SK-N-SH treated with all-trans-retinoic acid at 6 μM for 48 hours (cell line): Measurements from ENCODE around the gene NUS1.

Experiments used
- ARNTL ChIP-seq: fragments of 450-650 bp; formaldehyde crosslinking; IDR thresholded peaks from 2 replicates; pipeline ENCODE4 v1.5.0; 2020; ENCODE audit warnings: low read depth, mild to moderate bottlenecking, moderate library complexity, borderline replicate concordance
- BACH2 ChIP-seq: fragments of 250-450 bp; sonication (Bioruptor Pico); IDR thresholded peaks from 2 replicates; pipeline ENCODE4 v1.9.0; 2021; ENCODE audit warnings: mild to moderate bottlenecking, borderline replicate concordance
- CREB5 ChIP-seq: fragments of 250-450 bp; sonication (Bioruptor Pico); IDR thresholded peaks from 2 replicates; pipeline ENCODE4 v1.5.1; 2020; ENCODE audit warnings: low read depth, mild to moderate bottlenecking, moderate library complexity
- CSRNP3 ChIP-seq: fragments of 250-450 bp; sonication (Bioruptor Pico); IDR thresholded peaks from 2 replicates; pipeline ENCODE4 v1.5.1; 2021; ENCODE audit warnings: mild to moderate bottlenecking, moderate library complexity
- ESRRG ChIP-seq: fragments of 250-450 bp; sonication (Bioruptor Pico); IDR thresholded peaks from 2 replicates; pipeline ENCODE4 v1.6.1; 2021; ENCODE audit warnings: mild to moderate bottlenecking
- PATZ1 ChIP-seq: fragments of 250-450 bp; sonication (Bioruptor Pico); IDR thresholded peaks from 2 replicates; pipeline ENCODE4 v1.8.0; 2020; ENCODE audit warnings: mild to moderate bottlenecking, moderate library complexity, borderline replicate concordance
- PPARA ChIP-seq: fragments of 250-450 bp; sonication (Bioruptor Pico); IDR thresholded peaks from 2 replicates; pipeline ENCODE4 v1.5.0; 2020; ENCODE audit warnings: mild to moderate bottlenecking, borderline replicate concordance
- TCF4 ChIP-seq: fragments of 250-450 bp; sonication (Bioruptor Pico); IDR thresholded peaks from 2 replicates; pipeline ENCODE4 v1.8.0; 2021; ENCODE audit warnings: mild to moderate bottlenecking, moderate library complexity, borderline replicate concordance
- ZC3H10 ChIP-seq: fragments of 250-450 bp; sonication (Bioruptor Pico); IDR thresholded peaks from 2 replicates; pipeline ENCODE4 v1.5.1; 2021; ENCODE audit warnings: mild to moderate bottlenecking, moderate library complexity
- ZFP3 ChIP-seq: fragments of 250-450 bp; sonication (Bioruptor Pico); IDR thresholded peaks from 2 replicates; pipeline ENCODE4 v1.5.0; 2020; ENCODE audit warnings: mild to moderate bottlenecking, moderate library complexity
- ZFP30 ChIP-seq: fragments of 450-650 bp; formaldehyde crosslinking; IDR thresholded peaks from 2 replicates; pipeline ENCODE4 v1.5.0; 2022; ENCODE audit warnings: mild to moderate bottlenecking, moderate library complexity
- ZNF565 ChIP-seq: fragments of 450-650 bp; formaldehyde crosslinking; conservative IDR thresholded peaks from 2 replicates; pipeline ENCODE4 v1.5.0; 2020; ENCODE audit warnings: low read depth, mild to moderate bottlenecking, moderate library complexity
- ZNF70 ChIP-seq: fragments of 450-650 bp; formaldehyde crosslinking; IDR thresholded peaks from 2 replicates; pipeline ENCODE4 v1.5.0; 2020; ENCODE audit warnings: mild to moderate bottlenecking, moderate library complexity

- TF ChIP-seq ZC3H10 (CRISPR knock-in tag), result no peak
- TF ChIP-seq CREB5 (CRISPR knock-in tag), result no peak
- TF ChIP-seq ESRRG (CRISPR knock-in tag), result no peak
- TF ChIP-seq TCF4 (CRISPR knock-in tag), result no peak
- no peak for TF ChIP-seq ZNF70 (CRISPR knock-in tag)
- TF ChIP-seq ZFP30, result no peak
- no peak for TF ChIP-seq ZFP3 (CRISPR knock-in tag)
- no peak for TF ChIP-seq CSRNP3
- TF ChIP-seq ARNTL, result no peak
- no peak for TF ChIP-seq PPARA (CRISPR knock-in tag)
- TF ChIP-seq ZNF565 (CRISPR knock-in tag), result no peak
- no peak for TF ChIP-seq BACH2 (CRISPR knock-in tag)
- no peak for TF ChIP-seq PATZ1 (CRISPR knock-in tag)
Observed at GRCh38 chr6:117687021-117687648, 11.9 kb downstream of the NUS1 start.
